GM21367 (cell line): ENCODE data around the gene CD81.
"Not testable (repeated sequence)": the region's sequence is repeated elsewhere in the genome, so short reads cannot be mapped to it uniquely, and the experiment has no call there.

ENCODE experiments used
- ATAC-seq: cut with Tn5 transposase; IDR thresholded peaks from one replicate; pipeline ENCODE4 v1.9.1; 2021; ENCODE audit not compliant: unreplicated experiment

Gene CD81

DNA sequence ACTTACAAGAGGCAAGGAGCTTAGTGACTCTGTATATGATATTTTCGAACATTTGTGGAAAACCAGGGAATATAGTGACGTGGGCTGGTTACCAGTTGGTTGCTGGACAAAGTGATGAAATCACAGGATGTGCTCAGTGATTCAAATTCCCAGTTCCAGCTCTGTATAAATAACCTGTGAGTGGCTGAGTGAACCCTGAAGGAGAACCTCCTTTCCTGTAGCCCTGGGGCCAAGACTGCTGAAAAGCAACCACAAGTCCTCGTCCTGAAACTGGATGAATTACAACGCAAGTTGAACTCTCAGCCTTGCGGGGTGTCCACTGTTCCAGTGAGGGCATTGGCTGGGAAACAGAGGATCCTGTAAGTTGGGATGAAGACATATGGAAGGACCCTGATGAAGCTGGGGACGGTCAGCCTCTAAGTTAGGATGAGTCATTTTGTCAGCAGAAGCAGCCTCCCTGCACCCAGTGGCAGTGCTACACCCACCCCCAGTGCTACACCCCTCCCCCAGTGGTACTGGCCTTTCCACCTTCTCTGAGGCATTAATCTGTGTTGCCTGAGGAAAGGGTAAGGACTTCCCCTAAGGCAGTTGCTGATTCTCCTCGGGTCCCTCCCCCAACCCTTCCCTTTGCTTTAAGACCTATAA is 22.0 kb upstream of the CD81 start:
- no peak for ATAC-seq

DNA sequence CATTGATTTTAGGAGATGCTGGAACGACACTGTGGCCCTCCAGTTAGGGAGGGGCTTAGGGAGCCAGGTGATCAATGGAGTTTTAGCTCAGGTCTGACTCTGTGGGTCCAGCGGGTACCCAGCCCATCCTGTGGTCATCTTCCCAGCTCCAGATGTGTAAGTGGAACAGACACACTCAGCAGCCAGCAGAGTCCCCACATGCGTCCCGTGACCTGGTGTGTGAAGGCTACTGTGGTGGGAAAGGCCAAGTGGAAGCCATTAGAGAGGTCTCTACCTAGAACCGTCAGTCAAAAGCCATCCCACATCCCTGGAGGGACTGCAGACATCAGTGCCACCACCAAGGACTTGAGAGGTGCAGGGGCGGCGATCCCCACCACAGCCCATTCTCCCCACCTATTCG is 19.9 kb upstream of the CD81 start:
- no peak for ATAC-seq

DNA sequence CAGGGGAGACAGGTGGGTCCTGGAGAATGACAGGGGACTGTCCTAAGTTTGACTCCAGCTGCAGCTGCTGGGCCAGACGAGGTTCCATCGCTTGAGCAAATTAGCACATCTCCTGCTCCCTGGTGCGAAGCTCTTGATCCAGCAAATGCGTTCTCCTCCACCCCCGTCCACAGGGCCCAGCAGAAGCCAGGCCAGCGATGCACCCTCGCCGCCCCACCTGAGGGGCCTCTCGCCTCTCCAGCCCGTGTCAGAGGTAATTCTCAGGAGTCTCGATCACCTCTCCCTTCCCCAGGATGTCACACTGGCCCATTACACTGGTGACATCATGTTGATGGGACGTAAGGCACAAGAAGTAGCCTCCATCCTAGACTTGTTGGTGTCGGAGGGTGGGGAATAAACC is 19.5 kb upstream of the CD81 start:
- not testable (repeated sequence) for ATAC-seq

DNA sequence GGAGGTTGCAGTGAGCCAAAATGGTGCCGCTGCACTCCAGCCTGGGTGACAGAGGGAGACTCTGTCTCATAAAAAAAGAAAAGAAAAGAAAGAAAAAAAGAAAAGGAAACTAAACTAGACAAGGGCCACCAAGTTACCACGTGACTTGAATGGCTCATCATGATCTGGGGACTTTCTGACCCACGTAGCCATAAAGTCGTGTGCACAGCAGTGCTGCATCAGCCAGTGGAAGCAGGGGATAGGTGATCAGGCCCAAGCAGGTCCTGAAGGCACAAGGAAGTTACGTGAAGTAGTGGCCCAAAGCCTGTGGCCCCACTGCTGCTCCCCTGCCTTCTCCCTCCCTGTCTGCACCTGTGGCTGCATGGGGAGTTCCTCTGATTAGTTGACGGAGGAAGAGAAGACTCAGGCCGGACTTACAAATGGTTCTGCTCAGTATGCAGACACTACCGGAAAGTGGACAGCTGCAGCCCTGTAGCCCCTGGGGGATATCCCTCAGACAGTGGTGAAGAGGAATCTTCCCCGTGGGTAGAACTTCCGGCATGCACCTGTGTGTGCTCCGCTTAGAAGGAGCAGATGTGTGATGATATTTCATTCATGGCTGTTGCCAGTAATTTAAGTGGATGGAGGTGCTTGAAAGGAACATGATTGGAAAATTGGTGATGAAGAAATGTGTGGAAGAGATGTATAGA is 18.2 kb upstream of the CD81 start:
- no peak for ATAC-seq

DNA sequence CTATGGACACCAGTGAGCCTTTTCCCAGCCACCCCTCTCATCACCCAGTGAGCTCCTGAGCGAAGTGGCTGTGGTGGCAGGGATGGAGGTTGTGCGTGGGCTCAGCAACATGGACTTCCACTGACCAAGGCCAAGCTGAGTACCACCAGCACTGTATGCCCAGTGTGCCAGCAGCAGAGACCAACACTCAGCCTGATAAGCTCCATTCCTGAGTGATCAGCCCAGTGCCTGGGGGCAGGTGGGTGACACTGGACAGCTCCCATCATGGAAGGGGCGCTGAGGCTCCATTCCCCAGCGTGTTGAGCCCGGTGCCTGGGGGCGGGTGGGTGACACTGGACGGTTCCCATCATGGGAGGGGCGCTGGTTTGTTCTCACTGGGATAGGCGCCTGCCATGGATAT is 17.6 kb upstream of the CD81 start:
- ATAC-seq, result no peak

DNA sequence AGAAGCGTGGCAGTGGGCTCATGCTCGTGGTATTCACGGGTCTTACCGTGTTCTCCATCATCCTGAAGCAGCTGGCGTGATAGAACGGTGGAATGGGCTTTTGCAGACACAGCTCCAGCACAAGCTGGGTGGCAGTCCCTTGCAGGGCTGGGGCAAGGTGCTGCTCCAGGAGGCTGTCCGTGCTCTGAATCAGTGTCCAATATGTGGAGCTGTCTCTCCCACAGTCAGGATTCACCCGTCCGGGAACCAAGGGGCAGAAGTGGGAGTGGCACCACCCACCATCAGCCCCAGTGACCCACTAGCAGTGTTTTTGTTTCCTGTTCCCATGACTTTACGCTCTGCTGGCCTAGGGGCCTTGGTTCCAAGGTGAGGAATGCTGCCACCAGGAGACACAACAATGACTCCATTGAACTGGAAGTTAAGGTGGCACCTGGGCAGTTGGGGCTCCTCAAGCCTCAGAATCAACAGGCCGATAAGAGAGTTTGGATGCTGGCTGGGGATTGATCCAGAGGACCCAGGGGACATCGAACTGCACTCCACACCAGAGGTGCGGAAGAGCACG is 16.9 kb upstream of the CD81 start:
- no peak for ATAC-seq

DNA sequence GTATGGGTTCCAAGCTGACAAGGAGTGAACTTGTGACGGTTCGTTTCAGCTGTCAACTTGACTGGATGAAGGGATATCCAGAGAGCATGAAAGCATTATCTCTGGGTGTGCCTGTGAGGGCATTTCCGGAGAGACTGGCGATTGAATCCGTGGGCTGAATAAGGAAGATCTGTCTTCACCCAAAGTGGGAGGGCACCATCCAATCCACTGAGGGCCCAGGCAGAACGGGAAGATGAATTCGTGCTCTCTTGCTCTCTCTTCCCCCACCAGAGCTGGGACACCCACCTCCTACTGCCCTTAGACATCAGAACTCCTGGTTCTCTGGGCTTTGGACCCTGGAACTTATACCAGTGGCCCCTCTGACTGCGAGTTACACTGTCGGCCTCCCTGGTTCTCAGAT is 15.5 kb upstream of the CD81 start:
- no peak for ATAC-seq

DNA sequence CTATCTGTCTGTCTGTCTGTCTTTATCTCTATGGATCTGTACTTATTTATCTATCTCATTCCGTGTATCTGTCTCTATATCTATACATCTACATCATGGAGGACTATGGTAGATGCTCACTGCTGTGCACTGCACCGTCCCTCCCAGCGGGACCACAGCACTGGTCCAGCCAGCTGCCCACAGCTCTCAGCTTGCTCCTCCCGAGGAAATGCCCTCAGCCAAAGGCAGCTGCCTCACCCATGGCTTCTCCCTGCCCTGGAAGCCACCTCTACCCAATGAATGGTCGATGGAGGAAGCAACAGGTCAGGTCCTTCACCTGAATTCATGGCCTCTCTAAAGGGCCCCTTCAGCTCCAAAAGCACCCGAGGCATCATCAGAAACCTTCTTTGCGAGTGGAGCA is 14.7 kb upstream of the CD81 start:
- no peak for ATAC-seq

DNA sequence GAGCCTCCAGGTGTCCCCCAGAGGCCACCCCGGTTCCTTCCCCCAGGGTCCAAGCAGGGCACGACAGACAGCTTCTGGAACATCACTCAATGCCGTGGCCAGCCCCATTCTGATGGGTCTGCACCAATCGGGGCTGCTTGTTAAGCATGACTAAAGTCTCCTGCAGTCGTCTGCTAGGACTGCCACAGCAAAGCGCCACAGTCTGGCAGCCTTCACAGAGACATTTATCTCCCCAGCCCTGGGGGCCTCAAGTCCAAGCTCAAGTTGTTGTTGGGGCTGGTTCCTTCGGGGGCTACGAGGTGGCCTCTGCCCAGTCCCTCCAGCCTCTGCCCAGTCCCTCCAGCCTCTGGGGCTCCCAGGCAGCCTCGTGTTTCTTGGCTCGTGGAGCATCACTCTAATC is 14.0 kb upstream of the CD81 start:
- no peak for ATAC-seq

DNA sequence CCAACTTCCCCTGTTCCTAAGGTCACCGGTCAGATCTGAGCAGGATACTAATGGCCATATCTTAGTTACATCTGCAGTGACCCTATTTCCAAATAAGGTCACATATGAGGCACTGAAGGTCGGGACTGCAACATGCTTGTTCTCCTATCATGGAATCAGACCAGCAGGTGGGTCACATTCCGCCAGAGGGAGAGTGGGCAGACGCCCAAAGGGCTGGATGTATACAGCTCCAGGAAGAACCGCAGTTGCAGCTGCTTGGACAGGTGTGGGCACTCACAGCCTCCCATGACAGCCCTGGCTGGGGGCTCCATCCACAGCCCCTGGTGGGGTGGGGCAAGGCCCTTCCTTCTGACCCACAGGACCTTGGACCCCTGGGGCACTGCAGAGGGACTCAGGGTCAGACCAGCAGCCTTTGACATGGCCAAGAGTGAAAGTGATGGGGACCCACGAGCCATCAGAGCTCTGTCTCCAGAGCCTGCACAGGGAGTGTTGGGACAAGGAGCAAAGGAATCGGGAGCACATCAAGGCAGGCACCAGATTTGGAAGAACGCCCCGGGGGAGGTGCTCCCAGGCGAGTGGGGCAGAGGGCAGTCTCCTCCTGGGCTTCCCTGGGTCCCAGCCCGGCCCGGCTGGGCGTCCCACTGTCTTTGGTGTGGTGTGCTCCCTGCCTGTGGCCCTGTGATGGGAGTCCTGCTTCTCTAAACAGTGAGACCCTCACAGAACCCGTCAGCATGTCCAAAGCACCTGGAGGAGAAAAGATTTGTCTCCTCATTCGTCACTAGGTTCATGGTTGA is 13.3 kb upstream of the CD81 start:
- no peak for ATAC-seq

DNA sequence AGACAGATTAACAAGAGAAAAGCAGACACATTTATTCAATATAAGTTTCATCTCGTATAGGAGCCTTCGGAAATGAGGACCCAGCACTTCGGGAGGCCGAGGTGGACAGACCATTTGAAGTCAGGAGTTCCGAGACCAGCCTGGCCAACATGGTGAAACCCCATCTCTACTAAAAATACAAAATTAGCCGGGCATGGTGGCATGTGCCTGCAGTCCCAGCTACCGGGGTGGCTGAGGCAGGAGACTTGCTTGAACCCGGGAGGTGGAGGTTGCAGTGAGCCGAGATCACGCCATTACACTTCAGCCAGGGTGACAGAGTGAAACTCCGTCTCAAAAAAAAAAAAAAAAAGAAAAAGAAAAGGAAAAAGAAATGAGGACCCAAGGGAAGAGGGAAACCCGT is 12.7 kb upstream of the CD81 start:
- ATAC-seq, result not testable (repeated sequence)

DNA sequence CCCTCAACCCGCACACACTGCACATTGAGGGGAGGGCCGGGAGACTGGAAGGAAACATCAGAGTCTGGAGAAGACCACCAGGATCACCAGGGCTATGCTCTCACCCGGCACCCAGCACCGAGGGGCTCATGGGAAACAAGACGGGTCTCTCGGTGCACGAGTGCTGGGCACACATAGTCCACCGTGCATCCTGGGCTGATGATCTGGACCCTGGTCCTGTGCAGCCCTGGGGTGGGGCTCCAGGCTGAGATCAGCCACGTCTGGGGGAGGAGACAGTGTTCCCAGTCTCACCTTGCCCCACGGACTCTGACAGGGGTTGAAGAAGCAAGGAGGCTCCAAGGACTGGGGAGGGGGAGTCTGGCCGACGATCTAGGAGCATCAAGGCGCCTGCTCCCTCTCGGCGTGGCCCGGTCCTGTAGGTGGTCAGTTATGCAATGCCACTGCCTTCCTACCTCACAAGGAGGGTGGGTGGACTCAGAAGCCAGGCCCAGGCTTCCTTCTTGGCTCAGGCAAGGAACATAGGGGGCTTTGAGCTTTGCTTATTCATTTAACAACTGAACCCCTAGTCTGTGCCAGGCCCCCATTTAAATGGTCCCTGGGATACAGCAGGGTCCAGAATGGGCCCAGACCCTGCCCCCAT is 11.4 kb upstream of the CD81 start:
- no peak for ATAC-seq

DNA sequence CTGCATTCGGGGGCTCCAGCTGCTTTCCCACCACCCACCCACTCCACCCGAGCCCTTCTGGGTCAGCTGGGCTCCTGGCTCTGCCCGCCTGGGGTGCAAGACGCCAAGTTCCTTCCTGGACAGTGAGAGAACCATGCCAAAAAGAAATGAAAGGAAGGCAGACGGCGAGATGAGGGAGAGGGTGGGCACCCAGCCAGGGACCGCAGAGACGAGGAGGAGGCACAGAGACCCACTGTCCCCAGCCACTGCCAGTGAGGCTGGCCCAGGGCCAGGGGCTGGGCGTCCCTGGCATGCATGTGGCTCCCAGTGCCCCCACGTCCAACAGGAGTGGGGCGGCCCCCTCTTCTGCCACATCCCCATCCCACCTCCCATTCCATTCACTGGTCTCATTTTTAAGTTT is 10.8 kb upstream of the CD81 start:
- no peak for ATAC-seq

DNA sequence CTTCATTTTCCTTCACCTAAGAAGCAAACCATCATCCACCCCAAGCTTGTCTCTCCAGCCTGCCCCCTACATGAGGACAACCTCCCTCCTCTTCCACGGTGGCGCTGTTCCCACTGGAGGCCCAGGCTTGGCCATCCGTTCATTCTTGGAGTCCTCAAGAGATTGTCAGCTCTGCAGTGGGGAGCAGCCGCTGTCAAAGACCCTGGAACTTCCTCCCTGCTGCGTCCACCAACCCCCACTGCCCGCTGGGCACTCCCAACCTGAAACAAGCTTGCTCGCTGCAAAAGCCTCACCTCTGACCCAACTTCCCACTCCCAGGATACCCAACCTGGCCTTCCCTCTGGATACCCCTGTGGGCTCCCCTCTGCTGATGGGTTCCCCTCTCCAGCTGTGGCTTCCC is 10.4 kb upstream of the CD81 start:
- no peak for ATAC-seq

DNA sequence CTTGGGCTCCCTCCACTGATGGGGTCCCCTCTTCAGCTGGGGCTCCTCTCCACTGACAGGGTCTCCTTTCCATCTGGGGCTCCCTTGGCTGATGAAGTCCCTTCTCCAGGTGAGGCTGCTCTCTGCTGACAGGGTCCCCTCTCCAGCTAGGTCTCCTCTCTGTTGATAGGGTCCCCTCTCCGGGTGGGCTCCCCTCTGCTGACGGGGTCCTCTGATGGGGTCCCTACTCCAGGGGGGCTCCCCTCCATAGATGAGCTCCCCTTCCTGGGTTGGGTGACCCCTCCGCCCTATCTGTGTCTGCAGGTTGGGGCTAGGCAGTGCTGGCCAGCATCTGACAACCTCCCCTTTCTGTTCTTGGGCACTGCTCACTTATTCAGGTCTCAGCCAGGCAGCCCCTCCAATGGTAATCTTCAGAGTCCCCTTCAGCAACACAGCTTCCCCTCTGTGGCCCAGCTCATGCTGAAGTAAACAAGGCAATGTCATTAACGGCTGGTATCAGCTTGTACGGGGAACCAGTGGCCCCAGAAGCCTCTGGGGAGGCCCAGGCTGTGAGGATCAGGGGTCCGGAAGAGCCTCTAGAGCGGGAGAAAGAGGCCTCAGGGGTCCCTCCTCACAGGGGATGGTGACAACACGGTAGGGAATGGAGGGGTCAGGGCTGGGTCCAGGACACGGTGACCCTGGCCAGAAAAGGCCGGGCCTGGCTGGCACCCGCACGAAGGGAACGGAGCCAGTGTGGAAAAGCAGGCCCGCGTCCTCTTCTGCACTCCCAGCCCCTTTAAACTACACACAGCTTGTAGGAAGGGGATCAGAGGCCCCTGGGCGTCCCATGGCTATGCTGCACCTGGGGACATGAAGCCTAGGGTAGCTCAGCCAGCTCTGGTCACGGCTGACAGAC is 9.6 kb upstream of the CD81 start:
- no peak for ATAC-seq

DNA sequence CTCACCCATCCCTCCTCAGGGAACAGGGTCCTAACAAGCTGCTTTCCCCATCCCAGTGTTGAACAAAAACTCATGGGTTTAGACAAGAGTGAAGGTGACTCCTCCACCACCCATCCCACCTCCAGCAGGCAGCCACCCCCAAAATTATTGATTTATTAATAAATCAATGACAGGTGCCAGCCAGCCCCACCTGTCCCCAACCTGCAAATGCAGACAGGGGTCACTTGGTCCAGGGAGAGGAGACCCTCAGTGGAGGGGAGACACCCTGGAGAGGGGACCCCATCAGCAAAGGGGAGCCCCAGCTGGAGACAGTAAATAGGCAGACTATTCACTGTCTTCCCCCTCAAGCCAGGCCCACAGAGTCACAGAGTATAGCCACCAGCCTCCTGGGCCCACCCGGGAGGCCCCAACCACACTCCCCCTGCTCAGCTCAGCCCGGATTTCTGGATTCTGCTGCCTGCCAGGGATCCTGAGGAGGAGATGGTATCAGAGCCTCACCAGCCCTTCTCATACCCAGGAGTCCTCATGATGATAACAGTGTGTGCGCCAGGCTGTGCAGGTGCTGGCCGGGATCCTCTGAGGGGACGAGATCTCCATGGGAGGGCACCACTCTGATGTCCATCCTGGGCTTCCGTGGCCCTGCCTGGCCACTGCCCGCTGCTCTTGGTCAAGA is 8.8 kb upstream of the CD81 start:
- no peak for ATAC-seq

DNA sequence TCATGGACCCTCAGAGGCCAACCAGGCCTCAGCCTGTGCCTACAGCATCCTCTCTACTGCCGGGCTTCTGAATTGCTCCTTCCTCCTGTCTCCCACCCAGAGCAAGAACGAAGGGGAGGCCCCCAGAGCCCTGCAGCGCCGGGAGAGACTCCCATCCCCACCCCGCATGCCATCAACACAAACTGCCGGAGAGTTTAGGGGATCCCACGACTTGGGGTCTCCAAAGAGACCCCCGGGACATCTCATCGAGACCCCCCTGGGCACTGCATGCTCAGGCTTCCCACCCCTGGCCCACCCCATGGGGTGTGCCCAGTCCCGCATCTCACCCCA is 8.3 kb upstream of the CD81 start:
- no peak for ATAC-seq

DNA sequence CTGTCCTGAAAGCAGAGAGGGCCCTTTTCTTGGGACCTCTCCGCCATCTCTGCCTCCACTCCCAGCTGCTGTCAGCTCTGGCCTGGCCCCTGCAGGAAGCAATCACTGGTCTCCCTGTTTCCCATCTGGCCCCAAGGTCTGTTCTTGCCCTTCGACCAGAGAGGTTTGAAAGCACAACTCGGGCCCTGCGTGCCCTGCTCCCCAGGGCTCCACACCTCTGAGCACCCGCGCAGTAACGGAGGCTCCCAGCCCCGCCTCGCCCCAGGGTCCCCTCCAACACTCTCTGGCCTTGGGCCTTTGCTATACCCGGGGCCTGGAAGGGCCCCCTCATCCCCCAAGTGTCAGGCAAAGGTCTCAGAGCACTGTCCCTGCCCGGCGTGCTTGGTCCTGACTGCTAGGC is 7.8 kb upstream of the CD81 start:
- ATAC-seq, result no peak

DNA sequence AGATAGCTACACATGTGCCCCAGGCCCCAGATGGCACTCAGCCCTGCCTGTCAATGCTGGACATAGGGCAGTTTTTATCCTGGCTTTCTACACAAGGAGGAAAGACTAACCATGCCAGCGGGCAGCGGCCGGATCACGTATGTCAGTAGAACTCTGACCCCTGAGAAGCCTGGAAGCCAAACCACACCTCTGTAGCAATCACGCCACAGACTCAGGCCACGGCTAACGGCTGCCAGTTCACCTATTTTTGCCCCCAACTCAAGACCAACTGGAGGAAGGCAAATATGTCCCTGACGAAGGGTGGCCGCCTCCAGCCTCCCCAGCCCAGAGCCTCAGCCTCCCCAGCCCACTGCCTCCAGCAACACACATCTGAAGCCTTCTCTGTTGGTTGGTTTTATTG is 7.2 kb upstream of the CD81 start:
- ATAC-seq, result no peak
